SK-N-SH (cell line): Measurements from ENCODE around the gene ZGRF1. TPM values are rescaled to one million over a fixed set of nuclear protein-coding genes. Genes with fewer than 3 reads are reported as not detected.

ENCODE experiments used
- CTCF ChIA-PET: fragments of 300-600, 350-600 bp; formaldehyde crosslinking; extraction: SDS; loops from one replicate; lab custom pipeline; 2021; lab: Yijun Ruan, JAX
- POLR2A ChIA-PET: fragments of 350-600 bp; sonication (Branson Sonifier 250); formaldehyde crosslinking; extraction: SDS; loops from one replicate; lab custom pipeline; 2020; ENCODE audit warnings: antibody characterized with exemption, inconsistent platforms; lab: Yijun Ruan, JAX
- DNase-seq: peaks from one replicate; pipeline ENCODE4 v3.0.0; 2012
- H2AFZ ChIP-seq: fragments of 200-600 bp; sonication (generic); 2 replicates; pipeline ENCODE4 v1.8.1; 2016; ENCODE audit warnings: antibody characterized with exemption, mild to moderate bottlenecking, low read depth
- H3F3A ChIP-seq: fragments of 200-600 bp; sonication (generic); replicated peaks from 2 replicates; pipeline ENCODE3; 2016; ENCODE audit warnings: antibody characterized with exemption, mild to moderate bottlenecking; ENCODE audit not compliant: insufficient read depth
- H3K27ac ChIP-seq, 2 experiments: fragments of 200-500 bp in 1 of 2; fragments of 200-600 bp in 1 of 2; sonication (Bioruptor generic) in 1 of 2; sonication (generic), shearing (Covaris generic) in 1 of 2; 2 replicates each; pipeline versions ENCODE4 v1.5.1 to v1.6.1; 2014 to 2016; ENCODE audit warnings: low read depth in 2 of 2, inconsistent platforms in 1 of 2, low read length in 1 of 2, mild to moderate bottlenecking in 1 of 2, mixed read lengths in 1 of 2
- H3K27me3 ChIP-seq: fragments of 200-600 bp; sonication (generic), shearing (Covaris generic); 2 replicates; pipeline ENCODE4 v1.6.1; 2016; ENCODE audit warnings: mixed run types; ENCODE audit not compliant: insufficient read depth
- H3K36me3 ChIP-seq, 2 experiments: fragments of 200-500 bp in 1 of 2; fragments of 200-600 bp in 1 of 2; sonication (Bioruptor generic) in 1 of 2; sonication (generic) in 1 of 2; replicated peaks in 1 of 2; 2 replicates each; pipeline versions ENCODE3 to v1.5.1; 2014 to 2016; ENCODE audit warnings: low read length in 1 of 2, mild to moderate bottlenecking in 1 of 2; ENCODE audit not compliant: insufficient read depth in 2 of 2, control insufficient read depth in 1 of 2
- H3K4me1 ChIP-seq, 2 experiments: fragments of 200-500 bp in 1 of 2; fragments of 200-600 bp in 1 of 2; sonication (Bioruptor generic) in 1 of 2; sonication (generic), shearing (Covaris generic) in 1 of 2; 2 replicates each; pipeline versions ENCODE4 v1.5.1 to v1.6.1; 2014 to 2016; ENCODE audit warnings: low read depth in 1 of 2, low read length in 1 of 2, mixed run types in 1 of 2; ENCODE audit not compliant: insufficient read depth in 2 of 2, control insufficient read depth in 1 of 2
- H3K4me2 ChIP-seq: fragments of 200-600 bp; sonication (generic), shearing (Covaris generic); 2 replicates; pipeline ENCODE4 v1.6.1; 2017; ENCODE audit warnings: mixed run types
- H3K4me3 ChIP-seq, 2 experiments: fragments of 200-500 bp in 1 of 2; fragments of 200-600 bp in 1 of 2; sonication (Bioruptor generic) in 1 of 2; sonication (generic), shearing (Covaris generic) in 1 of 2; 2 replicates each; pipeline versions ENCODE4 v1.5.1 to v1.8.1; 2014 to 2016; ENCODE audit warnings: low read depth in 2 of 2, inconsistent platforms in 1 of 2, low read length in 1 of 2, mild to moderate bottlenecking in 1 of 2, mixed read lengths in 1 of 2, moderate library complexity in 1 of 2
- H3K79me2 ChIP-seq: fragments of 200-600 bp; sonication (generic); 2 replicates; pipeline ENCODE4 v1.8.1; 2017; ENCODE audit warnings: mild to moderate bottlenecking; ENCODE audit not compliant: insufficient read depth
- H3K9ac ChIP-seq: fragments of 200-600 bp; sonication (generic); 2 replicates; pipeline ENCODE4 v1.6.1; 2017; ENCODE audit warnings: mixed run types
- H3K9me2 ChIP-seq: fragments of 200-600 bp; sonication (generic); 2 replicates; pipeline ENCODE4 v1.6.1; 2017; ENCODE audit warnings: mixed run types
- H3K9me3 ChIP-seq: fragments of 200-600 bp; sonication (generic); 2 replicates; pipeline ENCODE4 v1.6.1; 2017; ENCODE audit warnings: mixed run types, mild to moderate bottlenecking, moderate library complexity
- H4K20me1 ChIP-seq: fragments of 200-600 bp; sonication (generic); 2 replicates; pipeline ENCODE4 v1.6.1; 2017; ENCODE audit warnings: mild to moderate bottlenecking, mixed run types; ENCODE audit not compliant: insufficient read depth
- ELF1 ChIP-seq: IDR thresholded peaks from 2 replicates; pipeline ENCODE4 v1.4.0; 2012
- EP300 ChIP-seq, 2 experiments: IDR thresholded peaks; 2 replicates each; pipeline versions ENCODE4 v1.4.0 to v1.6.1; 2012; ENCODE audit warnings: borderline replicate concordance in 1 of 2, low read depth in 1 of 2, low read length in 1 of 2
- EZH2phosphoT487 ChIP-seq: fragments of 200-600 bp; sonication (generic); IDR thresholded peaks from 2 replicates; pipeline ENCODE4 v1.6.1; 2017; ENCODE audit warnings: low read depth, mixed run types, mild to moderate bottlenecking, antibody characterized with exemption, moderate library complexity, borderline replicate concordance
- FOSL2 ChIP-seq: IDR thresholded peaks from 2 replicates; pipeline ENCODE4 v1.4.0; 2012; ENCODE audit warnings: low read depth, mild to moderate bottlenecking, moderate library complexity, borderline replicate concordance
- GABPA ChIP-seq: IDR thresholded peaks from 2 replicates; pipeline ENCODE4 v1.4.0; 2012; ENCODE audit warnings: low read depth, mild to moderate bottlenecking
- GATA2 ChIP-seq: sonication (generic); formaldehyde crosslinking; IDR thresholded peaks from 2 replicates; pipeline ENCODE4 v1.5.0; 2020; ENCODE audit warnings: mild to moderate bottlenecking, missing genetic modification reagents
- MEF2A ChIP-seq: IDR thresholded peaks from 2 replicates; pipeline ENCODE4 v1.4.0; 2012; ENCODE audit warnings: low read depth, borderline replicate concordance
- NRF1 ChIP-seq: IDR thresholded peaks from 2 replicates; pipeline ENCODE4 v1.6.1; 2012; ENCODE audit warnings: low read depth, mild to moderate bottlenecking, low read length
- POLR2AphosphoS5 ChIP-seq: IDR thresholded peaks from 2 replicates; pipeline ENCODE4 v1.6.1; 2012; ENCODE audit warnings: low read depth, low read length
- RCOR1 ChIP-seq: fragments of 150-350 bp; IDR thresholded peaks from 2 replicates; pipeline ENCODE4 v1.6.1; 2017; ENCODE audit warnings: antibody characterized with exemption, low read length
- SIN3A ChIP-seq: IDR thresholded peaks from 2 replicates; pipeline ENCODE4 v1.6.1; 2012; ENCODE audit warnings: low read depth, mild to moderate bottlenecking, low read length, moderate library complexity, borderline replicate concordance
- TAF1 ChIP-seq: IDR thresholded peaks from 2 replicates; pipeline ENCODE4 v1.6.1; 2012; ENCODE audit warnings: low read depth, mild to moderate bottlenecking, low read length, moderate library complexity, borderline replicate concordance
- YY1 ChIP-seq: IDR thresholded peaks from 2 replicates; pipeline ENCODE4 v1.4.0; 2012; ENCODE audit warnings: low read depth, mild to moderate bottlenecking
- ZBTB33 ChIP-seq: IDR thresholded peaks from 2 replicates; pipeline ENCODE4 v1.4.0; 2012; ENCODE audit warnings: low read depth, borderline replicate concordance
- WGBS: methylation state at CpG from one replicate; pipeline ENCODE4 v1.1.6; 2017; ENCODE audit warnings: low lambda C conversion rate; 5-methylcytosine and 5-hydroxymethylcytosine counted together
- polyA plus RNA-seq, 3 experiments: library from polyadenylated mRNA; depleted of rRNA; stranded (reverse); fragments of >200 nt; gene quantifications; 2 replicates each; pipeline ENCODE4 v1.2.3, GENCODE V29; 2012
- TF ChIP-seq, protein P1 (sequence below): fragments of 200-600 bp; sonication (generic); IDR thresholded peaks from 2 replicates; pipeline ENCODE4 v1.6.1; 2017; ENCODE audit warnings: antibody characterized with exemption, mild to moderate bottlenecking, moderate library complexity
- TF ChIP-seq, protein P2 (sequence below): IDR thresholded peaks from 2 replicates; pipeline ENCODE4 v1.6.1; 2012; ENCODE audit warnings: mild to moderate bottlenecking, low read depth, low read length, moderate library complexity
- TF ChIP-seq, protein P3 (sequence below): IDR thresholded peaks from 2 replicates; pipeline ENCODE4 v1.4.0; 2012; ENCODE audit warnings: low read depth, borderline replicate concordance
- TF ChIP-seq, protein P4 (sequence below): IDR thresholded peaks from 2 replicates; pipeline ENCODE4 v1.4.0; 2012; ENCODE audit warnings: low read depth
- TF ChIP-seq, protein P5 (sequence below): fragments of 150-350 bp; IDR thresholded peaks from 2 replicates; pipeline ENCODE4 v1.6.1; 2017; ENCODE audit warnings: antibody characterized with exemption, low read length, low read depth, borderline replicate concordance

Gene ZGRF1
- polyA plus RNA-seq, 1 of the 3 experiments (the other 2 are of a cell fraction), result 2.4 TPM

GRCh38 chr4:112504807-112505206, 131.9 kb downstream of the ZGRF1 start:
- Histone ChIP-seq H3K27ac (no peak overlapping the region), H4K20me1 (no peaks in the 10 kb centered on the region), H3K4me1 (peaks cover 0 to 7% of the 10 kb centered on the region in 2 experiments; a peak in 1 of 4 replicates), H3K9me3 (no peaks in the 10 kb centered on the region), H3F3A (no peaks in the 10 kb centered on the region), H3K9me2 (no peaks in the 10 kb centered on the region), H3K36me3 (no peaks in the 10 kb centered on the region), H3K79me2 (no peaks in the 10 kb centered on the region), H2AFZ (no peak overlapping the region), H3K4me2 (no peak overlapping the region), H3K27me3 (peaks cover 9% of the 10 kb centered on the region; the same call in 1 of the 2 replicates), H3K4me3 (no peak overlapping the region), H3K9ac (no peak overlapping the region)
- no peak for DNase-seq
- TF ChIP-seq, protein P1, sequence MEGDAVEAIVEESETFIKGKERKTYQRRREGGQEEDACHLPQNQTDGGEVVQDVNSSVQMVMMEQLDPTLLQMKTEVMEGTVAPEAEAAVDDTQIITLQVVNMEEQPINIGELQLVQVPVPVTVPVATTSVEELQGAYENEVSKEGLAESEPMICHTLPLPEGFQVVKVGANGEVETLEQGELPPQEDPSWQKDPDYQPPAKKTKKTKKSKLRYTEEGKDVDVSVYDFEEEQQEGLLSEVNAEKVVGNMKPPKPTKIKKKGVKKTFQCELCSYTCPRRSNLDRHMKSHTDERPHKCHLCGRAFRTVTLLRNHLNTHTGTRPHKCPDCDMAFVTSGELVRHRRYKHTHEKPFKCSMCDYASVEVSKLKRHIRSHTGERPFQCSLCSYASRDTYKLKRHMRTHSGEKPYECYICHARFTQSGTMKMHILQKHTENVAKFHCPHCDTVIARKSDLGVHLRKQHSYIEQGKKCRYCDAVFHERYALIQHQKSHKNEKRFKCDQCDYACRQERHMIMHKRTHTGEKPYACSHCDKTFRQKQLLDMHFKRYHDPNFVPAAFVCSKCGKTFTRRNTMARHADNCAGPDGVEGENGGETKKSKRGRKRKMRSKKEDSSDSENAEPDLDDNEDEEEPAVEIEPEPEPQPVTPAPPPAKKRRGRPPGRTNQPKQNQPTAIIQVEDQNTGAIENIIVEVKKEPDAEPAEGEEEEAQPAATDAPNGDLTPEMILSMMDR, result no peak
- TF ChIP-seq RCOR1 (no peak), EP300 (IDR thresholded peaks at IDR 0.05; ENCODE audit: borderline replicate concordance in 1 of 2, low read depth in 1 of 2, low read length in 1 of 2) (no peak), ZBTB33 (no peak), MEF2A (no peak), SIN3A (no peak), ELF1 (no peak), EZH2phosphoT487 (no peak), GATA2 (CRISPR knock-in tag) (no peak), FOSL2 (no peak), NRF1 (no peak), YY1 (no peak), TAF1 (no peak), GABPA (no peak), POLR2AphosphoS5 (no peak)
- TF ChIP-seq, protein P2, sequence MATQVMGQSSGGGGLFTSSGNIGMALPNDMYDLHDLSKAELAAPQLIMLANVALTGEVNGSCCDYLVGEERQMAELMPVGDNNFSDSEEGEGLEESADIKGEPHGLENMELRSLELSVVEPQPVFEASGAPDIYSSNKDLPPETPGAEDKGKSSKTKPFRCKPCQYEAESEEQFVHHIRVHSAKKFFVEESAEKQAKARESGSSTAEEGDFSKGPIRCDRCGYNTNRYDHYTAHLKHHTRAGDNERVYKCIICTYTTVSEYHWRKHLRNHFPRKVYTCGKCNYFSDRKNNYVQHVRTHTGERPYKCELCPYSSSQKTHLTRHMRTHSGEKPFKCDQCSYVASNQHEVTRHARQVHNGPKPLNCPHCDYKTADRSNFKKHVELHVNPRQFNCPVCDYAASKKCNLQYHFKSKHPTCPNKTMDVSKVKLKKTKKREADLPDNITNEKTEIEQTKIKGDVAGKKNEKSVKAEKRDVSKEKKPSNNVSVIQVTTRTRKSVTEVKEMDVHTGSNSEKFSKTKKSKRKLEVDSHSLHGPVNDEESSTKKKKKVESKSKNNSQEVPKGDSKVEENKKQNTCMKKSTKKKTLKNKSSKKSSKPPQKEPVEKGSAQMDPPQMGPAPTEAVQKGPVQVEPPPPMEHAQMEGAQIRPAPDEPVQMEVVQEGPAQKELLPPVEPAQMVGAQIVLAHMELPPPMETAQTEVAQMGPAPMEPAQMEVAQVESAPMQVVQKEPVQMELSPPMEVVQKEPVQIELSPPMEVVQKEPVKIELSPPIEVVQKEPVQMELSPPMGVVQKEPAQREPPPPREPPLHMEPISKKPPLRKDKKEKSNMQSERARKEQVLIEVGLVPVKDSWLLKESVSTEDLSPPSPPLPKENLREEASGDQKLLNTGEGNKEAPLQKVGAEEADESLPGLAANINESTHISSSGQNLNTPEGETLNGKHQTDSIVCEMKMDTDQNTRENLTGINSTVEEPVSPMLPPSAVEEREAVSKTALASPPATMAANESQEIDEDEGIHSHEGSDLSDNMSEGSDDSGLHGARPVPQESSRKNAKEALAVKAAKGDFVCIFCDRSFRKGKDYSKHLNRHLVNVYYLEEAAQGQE, result no peak
- TF ChIP-seq, protein P3, sequence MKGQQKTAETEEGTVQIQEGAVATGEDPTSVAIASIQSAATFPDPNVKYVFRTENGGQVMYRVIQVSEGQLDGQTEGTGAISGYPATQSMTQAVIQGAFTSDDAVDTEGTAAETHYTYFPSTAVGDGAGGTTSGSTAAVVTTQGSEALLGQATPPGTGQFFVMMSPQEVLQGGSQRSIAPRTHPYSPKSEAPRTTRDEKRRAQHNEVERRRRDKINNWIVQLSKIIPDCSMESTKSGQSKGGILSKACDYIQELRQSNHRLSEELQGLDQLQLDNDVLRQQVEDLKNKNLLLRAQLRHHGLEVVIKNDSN, result no peak
- TF ChIP-seq, protein P4, sequence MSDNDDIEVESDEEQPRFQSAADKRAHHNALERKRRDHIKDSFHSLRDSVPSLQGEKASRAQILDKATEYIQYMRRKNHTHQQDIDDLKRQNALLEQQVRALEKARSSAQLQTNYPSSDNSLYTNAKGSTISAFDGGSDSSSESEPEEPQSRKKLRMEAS, result no peak
- TF ChIP-seq, protein P5, sequence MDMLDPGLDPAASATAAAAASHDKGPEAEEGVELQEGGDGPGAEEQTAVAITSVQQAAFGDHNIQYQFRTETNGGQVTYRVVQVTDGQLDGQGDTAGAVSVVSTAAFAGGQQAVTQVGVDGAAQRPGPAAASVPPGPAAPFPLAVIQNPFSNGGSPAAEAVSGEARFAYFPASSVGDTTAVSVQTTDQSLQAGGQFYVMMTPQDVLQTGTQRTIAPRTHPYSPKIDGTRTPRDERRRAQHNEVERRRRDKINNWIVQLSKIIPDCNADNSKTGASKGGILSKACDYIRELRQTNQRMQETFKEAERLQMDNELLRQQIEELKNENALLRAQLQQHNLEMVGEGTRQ, result no peak
- WGBS, result 48% methylated on average over 4 of the region's 4 CpGs
- ChIA-PET POLR2A (no interaction called here), CTCF (interaction anchor here (1.1 to 1.9 kb wide), 4 partner anchors 12 to 182 kb away, joined by 4 to 6 read pairs (median 5); no protein-coding TSS in a partner anchor)
